GM12878 (cell line): Measurements from ENCODE around the gene BPIFA3. TPM values are rescaled to one million over a fixed set of nuclear protein-coding genes. Genes with fewer than 3 reads are reported as not detected.

ENCODE experiments used
- BCLAF1 ChIP-seq: fragments of 450-650 bp; IDR thresholded peaks from 2 replicates; pipeline ENCODE4 v1.6.1; 2017; ENCODE audit warnings: antibody characterized with exemption, mild to moderate bottlenecking, moderate library complexity
- CBFB ChIP-seq: IDR thresholded peaks from 2 replicates; pipeline ENCODE4 v1.6.1; 2016; ENCODE audit warnings: antibody characterized with exemption, low read depth
- CREB1 ChIP-seq: IDR thresholded peaks from 2 replicates; pipeline ENCODE4 v1.6.1; 2012; ENCODE audit warnings: low read depth, mild to moderate bottlenecking, inconsistent platforms
- E2F8 ChIP-seq: fragments of 450-650 bp; IDR thresholded peaks from 2 replicates; pipeline ENCODE4 v1.6.1; 2018; ENCODE audit warnings: mild to moderate bottlenecking, low read depth, moderate library complexity; ENCODE audit not compliant: partially characterized antibody
- NFYB ChIP-seq: IDR thresholded peaks from 2 replicates; pipeline ENCODE4 v1.6.1; 2011; ENCODE audit warnings: low read depth, mild to moderate bottlenecking, low read length, improper control_type of control experiment, moderate library complexity; ENCODE audit not compliant: insufficient read depth
- NRF1 ChIP-seq: conservative IDR thresholded peaks from 2 replicates; pipeline ENCODE4 v1.6.1; 2011; ENCODE audit warnings: mild to moderate bottlenecking, low read depth, low read length, improper control_type of control experiment
- POLR2A ChIP-seq: IDR thresholded peaks from 2 replicates; pipeline ENCODE4 v1.6.1; 2011; ENCODE audit warnings: low read depth, mild to moderate bottlenecking, low read length
- RCOR1 ChIP-seq: conservative IDR thresholded peaks from 2 replicates; pipeline ENCODE4 v1.6.1; 2012; ENCODE audit warnings: low read depth, low read length, improper control_type of control experiment
- TBL1XR1 ChIP-seq: IDR thresholded peaks from 2 replicates; pipeline ENCODE4 v1.6.1; 2012; ENCODE audit warnings: low read depth, low read length, improper control_type of control experiment
- ZBTB11 ChIP-seq: fragments of 450-650 bp; formaldehyde crosslinking; IDR thresholded peaks from 2 replicates; pipeline ENCODE4 v1.5.0; 2022; ENCODE audit warnings: mild to moderate bottlenecking, missing genetic modification characterization
- ZNF274 ChIP-seq: IDR thresholded peaks from one replicate; pipeline ENCODE4 v1.8.0; 2011; ENCODE audit not compliant: insufficient read length, insufficient read depth
- polyA plus RNA-seq, 11 experiments: library from polyadenylated mRNA; depleted of rRNA in 4 of 11; unstranded in 6 of 11; stranded (reverse) in 5 of 11; fragments of >200 nt; fragmentation: Nextera tagmentation in 4 of 11; fragmentation: Illumina TruSeq in 1 of 11; extraction: Ambion mirVana in 4 of 11; extraction: Trizol in 1 of 11; gene quantifications; 1 replicate in 1 of 11; 2 replicates in 10 of 11; pipeline versions ENCODE4 v1.2.1 to v1.2.3, GENCODE V29; 2011 to 2016; ENCODE audit warnings: inconsistent platforms in 2 of 11, missing spikeins in 2 of 11, low read depth in 1 of 11
- total RNA-seq, 4 experiments: library from RNA; depleted of rRNA in 3 of 4; stranded (reverse); fragments of >200 nt in 3 of 4; fragmentation: Illumina TruSeq in 1 of 4; extraction: Trizol in 1 of 4; gene quantifications; 2 replicates each; pipeline versions ENCODE4 v1.2.1 to v1.2.3, GENCODE V29; 2013 to 2021

Gene BPIFA3
- total and polyA plus RNA-seq, 10 of the 15 experiments (the other 5 are each of a cell fraction or from before 2014, with no cell fraction given): not detected

- no peak for TF ChIP-seq ZBTB11 (CRISPR knock-in tag)
- no peak for TF ChIP-seq POLR2A
- no peak for TF ChIP-seq E2F8
- TF ChIP-seq TBL1XR1: no peak
- no peak for TF ChIP-seq CBFB
- no peak for TF ChIP-seq NFYB
- no peak for TF ChIP-seq CREB1
- TF ChIP-seq ZNF274: no peak
- TF ChIP-seq BCLAF1: no peak
- TF ChIP-seq NRF1: no peak
- TF ChIP-seq RCOR1: no peak
Observed at GRCh38 chr20:33172781-33173180, 44.4 kb upstream of the BPIFA3 start (continued).
